NCI-H446 (cell line): ENCODE measurements around the gene LHPP.
"Not testable (repeated sequence)": the region's sequence is repeated elsewhere in the genome, so short reads cannot be mapped to it uniquely, and the experiment has no call there.

Experiments used
- DNase-seq, 2 experiments: peaks; one replicate each; lab custom pipeline; 2025; lab: John Stamatoyannopoulos, UW

Gene LHPP

GRCh38 chr10:124606822-124607221 is 145.2 kb downstream of the LHPP start:
- DNase-seq = no peak

DNA sequence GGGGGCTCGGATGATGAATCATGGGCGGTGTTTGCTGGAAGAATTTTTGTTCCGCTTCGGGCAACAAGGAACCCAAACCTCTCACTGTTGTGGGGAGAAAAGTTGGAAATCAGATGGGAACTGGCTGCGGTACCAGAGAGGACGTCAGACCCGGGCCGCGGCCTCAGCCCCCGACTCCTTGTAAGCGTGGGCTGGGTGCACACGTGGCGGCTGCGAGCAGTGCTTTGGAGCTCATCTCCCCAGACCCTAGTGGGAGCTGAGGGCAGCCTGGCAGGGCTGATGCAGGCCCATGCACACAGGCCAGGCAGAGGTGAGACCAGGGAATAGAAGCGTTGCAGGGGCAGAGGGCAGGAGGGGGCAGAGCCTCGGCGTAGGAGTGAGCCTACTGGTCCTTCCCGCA is 146.1 kb downstream of the LHPP start:
- no peak for DNase-seq

DNA sequence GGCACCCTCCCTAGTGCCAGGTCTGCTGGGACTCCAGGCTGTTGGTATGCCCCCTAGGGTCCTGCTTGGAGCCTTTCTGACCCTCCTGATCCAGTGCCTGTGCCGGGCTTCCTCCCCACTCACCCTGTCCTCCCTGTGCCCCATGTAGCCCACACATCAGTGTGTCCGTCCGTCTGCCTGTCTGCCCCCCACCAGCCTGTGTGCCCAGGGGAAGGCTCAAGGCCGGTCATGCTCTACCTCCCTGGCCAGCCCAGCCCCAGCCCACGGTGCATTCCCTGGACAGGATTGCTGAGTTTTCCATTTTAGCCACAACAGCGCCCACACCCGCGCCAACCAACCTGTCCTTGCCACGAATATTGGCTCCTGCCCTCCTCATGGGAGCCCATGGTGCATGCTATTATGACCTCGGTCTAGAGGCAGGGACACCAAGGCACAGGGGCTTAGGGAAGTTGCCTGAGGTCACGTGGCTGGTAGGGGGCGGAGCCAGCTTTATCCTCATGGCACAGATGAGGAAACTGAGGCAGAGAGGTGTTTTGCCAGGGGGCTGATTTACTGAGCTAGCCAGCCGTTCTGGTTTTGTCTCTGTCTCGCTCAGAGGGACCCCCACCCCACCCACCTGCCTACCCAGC is 146.6 kb downstream of the LHPP start:
- no peak for DNase-seq

DNA sequence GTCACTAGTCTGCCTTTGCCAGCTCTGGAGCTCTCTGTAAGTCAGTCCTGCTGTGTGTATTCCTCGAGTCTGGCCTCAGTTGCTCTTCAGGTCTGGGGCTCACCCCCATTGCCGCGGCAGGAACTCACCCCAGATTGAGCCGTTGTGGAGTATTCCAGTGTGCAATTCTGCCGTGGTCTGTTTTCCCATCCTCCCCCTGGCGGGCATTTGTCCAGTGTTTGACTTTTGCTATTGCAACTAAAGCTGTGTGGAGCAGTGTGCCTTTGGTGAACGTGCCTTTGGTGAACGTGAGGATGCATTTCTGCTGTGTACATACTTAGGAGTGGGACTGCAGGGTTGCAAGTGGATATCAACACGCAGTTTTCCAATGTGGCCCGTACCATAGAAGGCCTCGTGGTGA is 148.1 kb downstream of the LHPP start:
- no peak for DNase-seq

GRCh38 chr10:124610186-124610585 is 148.6 kb downstream of the LHPP start:
- not testable (repeated sequence) for DNase-seq

DNA sequence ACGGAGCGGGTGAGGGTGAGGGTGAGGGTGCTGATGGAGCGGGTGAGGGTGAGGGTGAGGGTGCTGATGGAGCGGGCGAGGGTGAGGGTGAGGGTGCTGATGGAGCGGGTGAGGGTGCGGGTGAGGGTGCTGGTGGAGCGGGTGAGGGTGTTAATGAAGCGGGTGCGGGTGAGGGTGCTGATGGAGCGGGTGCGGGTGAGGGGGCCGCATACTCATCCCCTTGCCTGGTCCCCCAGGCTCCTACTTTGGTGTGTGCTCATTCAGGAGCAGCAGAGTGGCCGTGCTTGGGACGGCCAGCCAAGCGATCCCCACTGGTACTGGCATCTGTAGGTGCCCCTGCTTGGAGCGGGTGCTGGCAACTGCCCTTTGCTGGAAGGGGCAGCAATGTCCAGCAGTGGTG is 149.2 kb downstream of the LHPP start:
- DNase-seq = not testable (repeated sequence)

- DNase-seq = no peak
Measured at GRCh38 chr10:124611738-124612137, 150.1 kb downstream of the LHPP start.

DNA sequence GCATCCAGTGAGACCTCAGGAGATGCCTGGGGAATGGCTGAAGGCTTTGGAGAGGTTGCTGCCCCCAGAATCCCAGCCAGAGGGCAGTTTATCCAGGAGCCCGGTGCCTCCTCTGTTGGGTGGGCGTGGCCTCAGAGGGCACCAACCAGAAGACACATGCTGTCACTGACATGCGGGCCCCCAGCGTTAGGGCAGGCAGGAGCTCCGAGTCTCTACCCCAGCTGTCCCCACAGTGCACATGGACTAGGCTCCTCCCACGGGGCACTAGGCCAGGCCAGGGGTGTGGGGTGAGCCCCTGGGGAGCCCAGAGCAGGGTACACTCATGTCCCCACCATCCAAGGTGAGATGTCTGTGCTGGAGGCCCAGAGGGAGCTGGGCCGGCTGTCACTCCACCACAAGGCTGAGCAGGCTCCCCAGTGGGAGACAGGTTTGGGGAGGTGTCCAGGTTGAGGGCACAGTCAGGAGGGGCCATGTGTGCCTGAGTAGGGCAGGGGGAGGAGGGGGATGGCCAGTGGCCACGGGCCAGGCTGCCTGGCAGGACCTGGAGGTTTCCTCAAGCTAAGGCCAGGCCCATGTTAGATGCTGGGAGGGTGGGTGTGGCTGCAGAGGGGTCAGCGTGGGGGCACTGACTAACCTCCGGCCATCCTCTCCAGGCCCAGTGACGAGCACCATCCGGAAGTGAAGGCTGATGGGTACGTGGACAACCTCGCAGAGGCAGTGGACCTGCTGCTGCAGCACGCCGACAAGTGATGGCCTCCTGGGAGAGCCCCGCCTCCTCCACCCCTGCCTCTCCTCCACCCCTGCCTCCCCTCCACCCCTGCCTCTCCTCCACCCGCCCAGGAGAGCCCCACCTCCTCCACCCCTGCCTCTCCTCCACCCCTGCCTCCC is 151.2 kb downstream of the LHPP start:
- no peak for DNase-seq

DNA sequence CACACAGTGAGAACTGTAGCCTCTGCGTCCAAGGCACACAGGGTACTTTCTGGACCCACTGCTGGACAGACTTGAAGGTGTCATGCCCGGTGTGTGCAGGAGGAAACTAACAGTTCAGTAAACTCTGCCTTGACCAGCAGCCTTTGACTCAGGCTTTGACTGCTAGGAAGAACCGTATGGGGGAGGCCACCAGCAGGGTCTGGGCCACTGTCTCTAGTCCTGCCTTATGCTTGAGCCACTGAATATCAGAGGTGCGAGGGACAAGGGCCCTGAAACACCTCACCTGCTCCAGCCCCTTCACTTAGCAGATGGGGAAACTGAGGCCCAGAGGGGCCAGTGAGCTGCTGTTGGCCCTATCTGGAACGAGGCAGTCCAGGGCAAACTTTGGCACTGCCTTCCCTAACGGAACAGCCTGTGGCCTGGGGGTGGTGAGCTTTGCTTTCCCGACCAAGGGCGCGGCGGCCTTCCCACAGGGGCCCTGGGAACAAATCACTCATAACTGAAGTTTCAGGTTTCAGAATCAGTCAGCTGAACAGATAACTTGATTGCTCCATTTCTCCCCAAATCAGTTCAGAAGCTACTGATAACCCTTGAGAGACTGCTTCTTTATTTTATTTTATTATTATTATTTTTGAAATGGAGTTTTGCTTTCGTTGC is 152.5 kb downstream of the LHPP start:
- DNase-seq = no peak

DNA sequence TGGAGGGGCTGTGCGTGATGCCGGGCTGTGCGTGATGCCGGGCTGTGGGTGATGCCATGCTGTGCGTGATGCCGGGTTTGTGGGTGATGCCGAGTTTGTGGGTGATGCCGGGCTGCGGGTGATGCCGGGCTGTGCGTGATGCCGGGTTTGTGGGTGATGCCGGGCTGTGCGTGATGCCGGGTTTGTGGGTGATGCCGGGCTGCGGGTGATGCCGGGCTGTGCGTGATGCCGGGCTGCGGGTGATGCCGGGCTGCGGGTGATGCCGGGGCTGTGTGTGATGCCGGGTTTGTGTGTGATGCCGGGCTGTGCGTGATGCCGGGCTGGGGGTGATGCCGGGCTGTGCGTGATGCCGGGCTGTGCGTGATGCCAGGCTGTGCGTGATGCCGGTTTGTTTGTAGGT is 153.6 kb downstream of the LHPP start:
- DNase-seq = no peak

DNA sequence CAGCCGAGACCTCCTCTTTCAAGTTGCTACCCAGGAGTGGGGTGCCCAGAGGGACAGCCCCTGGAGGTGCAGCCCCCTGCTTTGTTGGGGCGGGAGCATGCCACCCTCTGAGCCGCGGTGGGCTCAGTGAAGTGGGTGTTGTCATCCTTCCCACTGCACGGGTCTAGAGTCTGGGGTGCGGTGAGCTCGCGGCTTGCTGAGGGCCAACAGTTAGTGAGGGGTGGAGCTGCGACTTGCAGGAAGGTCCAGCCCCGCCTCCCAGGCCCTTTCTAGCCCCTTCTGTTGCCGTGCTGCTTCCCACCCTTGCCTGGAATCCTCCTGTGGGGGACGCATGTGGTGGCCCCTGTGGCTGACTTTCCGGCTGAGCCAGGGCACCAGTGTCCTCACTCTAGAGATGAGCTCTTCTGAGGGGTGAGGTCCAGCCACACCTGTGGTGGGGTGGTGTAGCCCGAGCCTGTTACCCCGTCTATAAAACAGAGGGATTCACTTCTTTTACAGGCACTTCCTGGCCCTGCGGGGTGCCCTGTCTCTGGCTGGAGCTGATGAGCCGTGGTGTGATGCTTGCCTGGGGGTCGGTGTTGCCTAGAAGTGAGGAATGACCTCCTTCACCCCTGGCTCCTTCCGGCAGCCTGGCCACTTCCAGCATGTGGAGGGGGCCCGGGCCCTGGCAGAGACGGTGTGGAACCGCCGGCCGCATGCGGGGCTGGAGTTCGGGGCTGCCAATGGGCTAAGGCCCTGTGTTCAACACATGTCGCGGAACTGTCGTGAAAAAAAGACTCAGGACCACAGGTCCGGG is 154.6 kb downstream of the LHPP start:
- no peak for DNase-seq

- no peak for DNase-seq
Measured at GRCh38 chr10:124616836-124617130, 155.2 kb downstream of the LHPP start.

GRCh38 chr10:124618470-124619073 is 156.9 kb downstream of the LHPP start:
- DNase-seq = no peak

GRCh38 chr10:124619195-124619594 is 157.6 kb downstream of the LHPP start:
- DNase-seq = no peak

DNA sequence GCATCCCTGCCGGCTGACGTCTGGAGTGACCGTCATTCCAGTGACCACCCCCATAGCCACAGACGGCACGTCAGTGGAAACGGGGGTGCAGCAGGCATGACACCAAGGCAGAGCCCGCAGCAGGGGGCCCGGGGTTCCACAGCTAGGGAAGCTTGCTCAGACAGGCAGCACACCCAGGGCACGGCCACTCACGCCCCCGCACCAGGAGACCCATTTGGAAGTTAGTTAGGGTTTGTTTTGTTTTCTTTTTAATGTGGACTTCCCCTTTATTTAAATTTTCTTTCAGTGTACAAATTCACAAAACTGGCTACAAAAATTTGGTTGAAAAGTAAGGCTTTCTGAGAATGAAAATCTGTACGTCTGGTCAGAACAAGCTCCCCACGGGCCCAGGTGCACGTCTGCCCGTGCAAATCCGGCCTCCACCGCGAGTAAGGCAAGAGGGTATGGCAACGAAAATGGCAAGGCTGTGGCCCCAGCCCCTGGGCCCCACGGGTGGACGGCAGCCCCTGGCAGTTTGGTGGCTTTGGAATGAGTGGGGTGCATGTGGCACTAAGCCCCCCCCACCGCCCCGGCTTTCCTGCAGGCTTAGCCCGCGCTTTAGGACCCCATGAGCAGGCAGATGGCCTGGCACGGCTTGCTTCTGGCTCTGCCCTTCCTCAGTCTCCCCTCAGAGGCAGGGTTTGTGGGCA is 158.3 kb downstream of the LHPP start:
- no peak for DNase-seq

- DNase-seq = no peak
Measured at GRCh38 chr10:124621637-124622036, 160.0 kb downstream of the LHPP start.

- no peak for DNase-seq
Measured at GRCh38 chr10:124622158-124622557, 160.5 kb downstream of the LHPP start.

- DNase-seq = no peak
Measured at GRCh38 chr10:124622866-124623536, 161.4 kb downstream of the LHPP start.

DNA sequence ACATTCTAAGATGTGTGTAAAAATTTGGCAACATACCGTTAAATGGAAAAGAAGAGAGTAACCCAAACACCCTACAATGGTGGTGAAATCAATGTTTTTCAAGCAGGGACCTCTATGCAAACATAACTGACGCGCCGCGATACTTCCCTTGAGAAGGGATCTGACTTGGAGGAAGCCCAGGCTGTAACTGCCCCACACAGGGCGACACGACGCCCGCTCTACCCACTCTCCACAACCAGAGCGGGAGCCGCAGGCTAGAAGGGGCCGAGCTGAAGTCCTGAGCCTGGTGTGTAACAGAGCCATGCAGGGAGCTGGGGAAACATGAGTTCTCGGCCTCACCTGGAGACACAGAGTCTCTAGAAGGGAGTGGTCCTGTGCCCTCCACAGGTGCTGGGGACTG is 162.4 kb downstream of the LHPP start:
- no peak for DNase-seq

DNA sequence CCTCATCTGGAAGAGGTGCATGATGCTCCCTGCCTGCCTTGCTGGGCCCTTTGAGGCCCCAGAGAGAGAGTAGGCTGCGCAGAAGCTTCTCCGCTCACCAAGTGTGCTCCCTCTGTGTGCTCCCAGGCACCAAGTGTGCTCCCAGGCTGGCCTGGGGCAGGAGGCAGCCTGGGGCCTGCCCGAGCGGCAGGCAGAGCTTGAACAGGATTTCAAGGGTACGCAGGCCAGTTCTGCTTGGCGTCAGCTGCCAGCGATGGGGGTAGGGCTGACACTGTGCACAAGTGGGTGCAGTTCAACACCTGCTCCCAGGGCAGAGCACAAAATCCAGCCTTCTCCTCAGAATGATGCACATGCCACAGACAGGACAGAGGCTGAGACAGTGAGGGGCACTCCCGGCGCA is 162.8 kb downstream of the LHPP start:
- no peak for DNase-seq

DNA sequence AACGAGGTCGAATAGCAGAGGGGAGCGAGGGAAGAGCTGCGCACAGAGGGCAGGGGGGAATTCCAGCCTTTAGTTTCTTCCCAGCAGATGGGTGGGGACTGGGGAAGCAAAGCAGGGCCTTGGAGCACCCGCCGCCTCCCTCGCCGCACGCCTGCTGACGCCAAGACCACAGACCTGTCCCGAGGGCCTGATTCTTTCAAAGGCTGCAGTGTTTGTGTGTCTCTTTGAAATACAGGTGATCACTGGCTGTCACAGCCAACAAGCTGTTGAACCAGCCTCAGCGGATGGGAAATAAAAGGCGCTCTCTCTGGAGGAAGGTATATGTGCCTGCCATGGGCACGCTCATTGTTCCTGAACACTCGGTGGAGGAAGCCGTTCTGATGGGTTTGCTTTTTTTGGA is 163.3 kb downstream of the LHPP start:
- DNase-seq = no peak
